Fibroblast of lung (primary cell): ENCODE data around the gene SCN10A. TPM values are rescaled to one million over a fixed set of nuclear protein-coding genes. Genes with fewer than 3 reads are reported as not detected.

ENCODE experiments used
- DNase-seq, 2 donors: peaks; one replicate each; pipeline versions ENCODE4 v3.0.0 to v3.0.0-alpha.2; 2010; ENCODE audit warnings: low read depth in 2 of 2
- H2AFZ ChIP-seq: 2 replicates; pipeline ENCODE4 v1.5.1; 2012; ENCODE audit warnings: low read length, control low read depth, inconsistent platforms
- H3K27ac ChIP-seq: 2 replicates; pipeline ENCODE4 v1.5.1; 2011; ENCODE audit warnings: low read length, control low read depth; ENCODE audit not compliant: insufficient read depth
- H3K27me3 ChIP-seq: 2 replicates; pipeline ENCODE4 v1.5.1; 2011; ENCODE audit warnings: mild to moderate bottlenecking, low read length; ENCODE audit not compliant: control insufficient read depth, insufficient read depth
- H3K36me3 ChIP-seq: 2 replicates; pipeline ENCODE4 v1.5.1; 2011; ENCODE audit warnings: low read length; ENCODE audit not compliant: control insufficient read depth, insufficient read depth
- H3K4me1 ChIP-seq: 2 replicates; pipeline ENCODE4 v1.5.1; 2011; ENCODE audit warnings: low read length; ENCODE audit not compliant: control insufficient read depth, insufficient read depth; ENCODE audit errors: extremely low read depth
- H3K4me2 ChIP-seq: 2 replicates; pipeline ENCODE4 v1.5.1; 2011; ENCODE audit warnings: low read length, control low read depth; ENCODE audit not compliant: insufficient read depth; ENCODE audit errors: extremely low read depth
- H3K4me3 ChIP-seq, 4 experiments: fragments of 200-600 bp in 1 of 4; sonication (generic) in 1 of 4; replicated peaks in 1 of 4; 2 replicates each; pipeline ENCODE4 v1.5.1; 2011 to 2016; ENCODE audit warnings: low read length in 4 of 4, low read depth in 3 of 4, mild to moderate bottlenecking in 3 of 4, control low read depth in 2 of 4, inconsistent platforms in 1 of 4, mixed read lengths in 1 of 4; ENCODE audit not compliant: insufficient read depth in 1 of 4; ENCODE audit errors: control extremely low read depth in 1 of 4
- H3K79me2 ChIP-seq: 2 replicates; pipeline ENCODE4 v1.5.1; 2012; ENCODE audit warnings: mild to moderate bottlenecking, low read length, inconsistent platforms; ENCODE audit not compliant: control insufficient read depth, insufficient read depth
- H3K9ac ChIP-seq: 2 replicates; pipeline ENCODE4 v1.5.1; 2011; ENCODE audit warnings: mild to moderate bottlenecking, low read length, control low read depth; ENCODE audit not compliant: insufficient read depth
- H3K9me3 ChIP-seq: 2 replicates; pipeline ENCODE4 v1.5.1; 2012; ENCODE audit warnings: low read depth, low read length; ENCODE audit not compliant: control insufficient read depth, insufficient read depth
- H4K20me1 ChIP-seq: 2 replicates; pipeline ENCODE4 v1.5.1; 2011; ENCODE audit warnings: low read length; ENCODE audit not compliant: control insufficient read depth, insufficient read depth; ENCODE audit errors: extremely low read depth
- CTCF ChIP-seq, 2 donors: IDR thresholded peaks in 1 of 2; conservative IDR thresholded peaks in 1 of 2; 1 replicate in 1 of 2; 2 replicates in 1 of 2; pipeline ENCODE4 v1.5.1; 2011 to 2012; ENCODE audit warnings: low read length in 2 of 2, control low read depth in 1 of 2, inconsistent platforms in 1 of 2, low read depth in 1 of 2, mild to moderate bottlenecking in 1 of 2
- EZH2 ChIP-seq: IDR thresholded peaks from 2 replicates; pipeline ENCODE4 v1.5.1; 2012; ENCODE audit warnings: low read length, control low read depth, mild to moderate bottlenecking; ENCODE audit errors: missing control alignments
- polyA plus RNA-seq, 2 donors: library from polyadenylated mRNA; depleted of rRNA in 1 of 2; stranded (reverse) in 1 of 2; unstranded in 1 of 2; fragments of >200 nt; gene quantifications; 2 replicates each; pipeline ENCODE4 v1.2.1, GENCODE V29; 2011 to 2012; ENCODE audit warnings: missing spikeins in 1 of 2
- total RNA-seq: library from RNA; depleted of rRNA; stranded (reverse); fragments of >200 nt; gene quantifications from 2 replicates; pipeline ENCODE4 v1.2.1, GENCODE V29; 2014

SCN10A gene
- total and polyA plus RNA-seq, 2 donors (not counting 1 experiment from before 2014, with no cell fraction given), result not detected

- H3K9ac ChIP-seq, result no peak overlapping the region
- H3K4me3 ChIP-seq, result no peak overlapping the region
- H4K20me1 ChIP-seq, result no peaks in the 10 kb centered on the region
- H3K9me3 ChIP-seq, result no peaks in the 10 kb centered on the region
- H3K4me1 ChIP-seq, result no peaks in the 10 kb centered on the region
- no peaks in the 10 kb centered on the region for H3K36me3 ChIP-seq
- peaks cover 2% of the 10 kb centered on the region for H3K27me3 ChIP-seq
- H2AFZ ChIP-seq, result no peak overlapping the region
- H3K4me2 ChIP-seq, result no peak overlapping the region
- no peaks in the 10 kb centered on the region for H3K79me2 ChIP-seq
- DNase-seq, result no peak
- no peak for TF ChIP-seq EZH2
- TF ChIP-seq CTCF (conservative IDR thresholded peaks at IDR 0.05 in 1 of 2, IDR thresholded peaks at IDR 0.05 in 1 of 2; ENCODE audit: low read depth in 1 of 2, low read length in 2 of 2), result no peak
- no peak overlapping the region for H3K27ac ChIP-seq
Observed at GRCh38 chr3:38706961-38707360, 109.1 kb downstream of the SCN10A start.

- Histone ChIP-seq H3K4me2 (no peak overlapping the region), H4K20me1 (no peaks in the 10 kb centered on the region), H3K4me1 (no peaks in the 10 kb centered on the region), H3K27me3 (peaks cover 2% of the 10 kb centered on the region), H3K36me3 (no peaks in the 10 kb centered on the region), H3K9ac (no peak overlapping the region), H3K27ac (no peak overlapping the region), H3K79me2 (no peaks in the 10 kb centered on the region), H2AFZ (no peak overlapping the region), H3K9me3 (no peaks in the 10 kb centered on the region), H3K4me3 (no peak overlapping the region)
- no peak for TF ChIP-seq CTCF (conservative IDR thresholded peaks at IDR 0.05 in 1 of 2, IDR thresholded peaks at IDR 0.05 in 1 of 2; ENCODE audit: low read depth in 1 of 2, low read length in 2 of 2)
- no peak for DNase-seq
Observed at GRCh38 chr3:38702231-38702630, 113.8 kb downstream of the SCN10A start.

DNA sequence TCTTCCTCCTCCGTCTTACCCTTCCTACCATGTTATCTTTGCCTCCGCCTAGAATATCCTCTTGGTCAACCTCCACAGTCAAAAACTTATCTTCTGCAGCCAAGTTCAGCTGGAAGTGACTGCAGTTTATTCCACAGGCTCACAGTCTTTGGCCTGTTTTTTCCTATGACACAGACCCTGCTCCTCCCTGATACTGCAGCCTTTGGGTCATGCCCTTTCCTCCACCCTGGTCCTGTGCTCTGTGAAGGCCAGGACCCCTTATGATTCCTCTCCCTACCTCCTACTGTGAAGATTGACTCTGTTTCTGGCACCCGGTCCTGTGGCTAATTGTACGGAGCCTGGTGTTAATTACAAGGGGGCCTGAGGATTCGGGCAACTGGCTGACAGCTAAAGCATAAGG lies 117.3 kb downstream of the SCN10A start:
- Histone ChIP-seq H3K4me2 (no peak overlapping the region), H2AFZ (no peak overlapping the region), H3K27ac (no peak overlapping the region), H3K9me3 (no peaks in the 10 kb centered on the region), H3K4me3 (no peak overlapping the region), H3K79me2 (no peaks in the 10 kb centered on the region), H3K27me3 (peaks cover 2% of the 10 kb centered on the region), H3K9ac (no peak overlapping the region), H4K20me1 (no peaks in the 10 kb centered on the region), H3K4me1 (no peaks in the 10 kb centered on the region), H3K36me3 (no peaks in the 10 kb centered on the region)
- DNase-seq, result no peak
- no peak for TF ChIP-seq EZH2
- no peak for TF ChIP-seq CTCF (conservative IDR thresholded peaks at IDR 0.05 in 1 of 2, IDR thresholded peaks at IDR 0.05 in 1 of 2; ENCODE audit: low read depth in 1 of 2, low read length in 2 of 2)
